ENCODE data around the gene S100G.

S100G gene

DNA sequence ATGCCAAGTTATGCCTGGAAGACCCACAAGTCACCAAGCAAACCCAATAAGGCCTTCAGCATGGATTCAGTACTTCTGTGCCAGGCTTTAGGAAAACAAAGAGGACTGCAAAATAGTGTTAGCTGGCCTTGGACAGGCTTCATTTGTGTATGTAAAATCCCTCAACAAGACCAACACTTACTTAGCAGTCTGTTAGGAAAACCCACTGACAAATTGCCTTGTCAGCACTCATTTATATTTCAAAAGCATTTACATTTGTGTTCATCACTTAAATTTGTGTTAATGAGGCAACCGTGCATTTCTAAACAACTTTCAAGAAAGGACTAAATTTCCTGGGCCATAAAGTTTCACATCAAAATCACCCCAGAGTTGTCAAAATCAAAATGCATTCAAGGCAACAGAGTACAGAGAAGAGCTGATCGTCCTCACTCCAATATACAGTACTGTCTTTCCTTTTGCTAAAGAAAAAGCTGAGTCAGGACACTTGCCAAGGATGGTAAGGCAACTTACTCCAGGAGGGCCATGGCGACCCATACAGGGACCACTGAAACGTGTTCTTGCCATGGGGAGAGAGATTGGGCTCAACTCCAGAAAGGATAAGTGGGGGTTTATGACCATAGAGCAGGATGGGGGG lies 1.6 kb downstream of the S100G start:
- DNase-seq, result no peak

DNA sequence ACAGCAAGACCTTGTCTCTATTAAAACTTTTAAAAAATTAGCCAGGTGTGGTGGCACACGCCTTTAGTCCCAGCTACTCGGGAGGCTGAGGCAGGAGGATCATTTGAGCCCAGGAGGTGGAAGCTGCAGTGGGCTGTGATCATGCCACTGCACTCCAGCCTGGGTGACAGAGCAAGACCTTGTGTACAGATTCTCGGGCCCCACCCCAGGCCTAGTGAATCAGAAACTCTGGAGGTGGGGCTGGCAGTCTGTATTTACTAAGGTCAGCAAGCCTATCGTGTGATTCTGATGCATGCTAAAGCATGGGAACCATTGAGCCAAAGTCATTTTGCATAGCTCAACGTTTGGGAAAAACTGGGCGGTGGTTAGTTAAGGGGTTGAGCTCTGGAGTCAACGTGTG lies 3.5 kb downstream of the S100G start:
- no peak for DNase-seq

DNA sequence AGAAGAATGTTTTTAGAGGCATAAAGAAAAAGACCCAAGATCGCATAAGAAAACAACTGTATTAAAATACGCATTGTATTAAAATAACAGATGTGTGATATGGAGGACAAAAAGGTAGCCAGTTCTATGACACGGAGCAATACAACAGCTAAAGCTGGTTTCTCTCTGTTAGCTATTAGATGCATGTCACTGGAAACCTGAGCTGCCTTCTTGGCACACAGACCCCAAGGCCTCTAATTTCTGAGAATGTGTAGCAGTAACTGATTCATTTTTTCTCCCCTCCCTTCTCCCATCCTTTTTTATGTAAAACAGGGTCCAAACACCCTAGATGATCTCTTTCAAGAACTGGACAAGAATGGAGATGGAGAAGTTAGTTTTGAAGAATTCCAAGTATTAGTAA lies 4.1 kb downstream of the S100G start:
- no peak for DNase-seq

DNA sequence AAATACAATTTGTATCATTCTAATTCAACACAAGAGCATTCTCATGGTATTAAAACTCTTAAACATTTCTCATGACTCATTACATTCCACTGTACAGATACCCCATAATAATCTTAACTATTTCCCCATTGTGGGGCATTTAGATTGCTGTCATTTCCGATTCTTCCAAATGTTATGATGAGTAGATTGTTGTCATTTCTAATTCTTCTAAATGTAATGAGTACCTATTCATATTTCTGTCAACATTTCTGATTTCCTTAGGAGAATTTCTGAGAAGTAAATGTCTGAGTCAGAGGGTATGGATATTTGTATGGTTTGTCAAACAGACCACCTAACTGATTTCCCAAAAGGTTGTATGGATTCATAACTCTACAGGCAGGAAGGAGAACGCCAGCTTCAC lies 8.3 kb downstream of the S100G start:
- no peak for DNase-seq

DNA sequence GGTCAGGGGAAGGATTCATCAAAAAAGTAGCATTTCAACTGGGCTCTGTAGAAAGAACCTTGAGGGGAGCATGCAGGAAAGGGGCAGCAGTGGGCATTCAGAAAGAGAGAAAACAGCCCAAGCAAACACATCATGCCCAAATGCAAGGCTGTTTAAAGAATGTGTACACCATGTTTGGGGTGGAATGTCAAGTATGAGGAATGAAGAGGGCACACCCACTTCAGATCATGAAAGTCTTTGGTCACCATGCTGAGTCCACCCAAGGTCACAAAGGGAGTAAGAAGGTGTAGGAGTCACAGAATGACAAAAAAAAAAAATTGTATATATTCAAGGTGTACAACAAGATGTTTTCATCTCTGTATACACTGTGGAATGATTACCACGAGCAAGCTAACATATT lies 9.4 kb downstream of the S100G start:
- no peak for DNase-seq

DNA sequence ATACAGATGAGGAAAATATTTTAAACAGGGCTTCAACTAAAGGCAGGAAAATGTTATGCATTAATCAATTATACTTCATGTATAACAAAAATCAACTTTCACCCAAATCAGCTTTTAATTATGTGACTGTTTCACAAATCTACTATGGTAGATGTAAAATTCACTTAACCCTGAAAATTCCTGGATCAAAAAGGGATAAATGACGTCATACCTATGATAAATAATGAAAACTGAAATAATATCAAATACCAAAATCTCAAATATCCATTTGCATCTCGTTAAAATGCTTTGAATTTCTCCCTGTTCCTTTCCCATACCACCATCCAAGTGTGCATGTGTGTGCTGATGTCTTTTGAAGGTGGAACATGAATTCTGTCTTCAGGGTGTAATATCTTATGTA lies 11.5 kb downstream of the S100G start:
- no peak for DNase-seq

DNA sequence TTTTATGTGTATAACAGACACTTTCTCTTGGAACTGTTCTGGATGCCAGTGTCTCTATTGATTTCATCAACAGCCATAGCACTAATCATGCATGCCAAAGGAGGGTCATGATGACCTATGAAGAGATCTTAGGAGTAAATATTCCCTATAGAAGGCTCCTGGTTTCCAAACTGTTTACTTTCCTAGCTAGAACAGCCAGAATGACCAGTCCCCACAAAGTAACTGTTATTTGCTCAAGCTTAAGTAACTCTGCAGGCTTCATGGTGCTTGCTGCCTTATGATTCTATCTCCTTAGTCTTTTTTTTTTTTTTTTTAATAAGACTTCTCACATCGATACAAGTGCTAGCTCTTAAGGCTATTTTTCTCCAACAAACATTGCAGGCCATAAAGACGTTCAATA lies 12.4 kb downstream of the S100G start:
- no peak for DNase-seq

DNA sequence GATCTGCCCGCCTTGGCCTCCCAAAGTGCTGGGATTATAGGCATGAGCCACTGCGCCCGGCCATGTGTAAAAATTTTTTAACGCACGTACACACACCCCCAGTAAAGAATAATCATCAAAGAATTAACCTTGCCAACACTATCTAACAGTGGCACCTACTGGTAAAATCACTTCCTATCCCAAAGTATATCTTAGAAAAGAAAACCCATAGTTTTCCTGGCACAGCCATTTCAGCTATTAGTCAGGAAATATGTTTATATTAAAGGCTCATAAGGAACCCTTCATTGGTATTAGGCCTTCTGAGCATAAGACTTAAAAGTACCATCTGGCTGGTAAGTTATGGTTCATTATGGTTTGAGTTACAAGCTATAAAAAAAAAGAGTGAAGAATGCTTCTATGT lies 14.1 kb downstream of the S100G start:
- no peak for DNase-seq

DNA sequence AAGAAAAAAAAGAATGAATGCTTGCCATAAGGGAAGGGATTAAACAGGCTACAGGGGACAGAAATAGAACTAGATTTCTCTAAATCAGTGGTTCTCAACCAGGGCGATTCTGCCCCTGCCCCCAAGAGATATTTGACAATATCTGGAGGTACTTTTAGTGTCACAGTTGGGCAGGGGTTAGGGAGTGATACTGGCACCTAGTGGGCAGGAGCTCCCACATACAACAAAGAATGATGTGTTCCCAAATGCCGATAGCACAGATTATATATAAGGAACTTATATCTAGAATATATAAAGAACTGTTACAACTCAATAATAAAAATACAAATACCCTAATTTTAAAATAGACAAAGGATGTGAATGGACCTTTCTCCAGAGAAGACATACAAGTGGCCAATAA lies 14.7 kb downstream of the S100G start:
- DNase-seq, result no peak

DNA sequence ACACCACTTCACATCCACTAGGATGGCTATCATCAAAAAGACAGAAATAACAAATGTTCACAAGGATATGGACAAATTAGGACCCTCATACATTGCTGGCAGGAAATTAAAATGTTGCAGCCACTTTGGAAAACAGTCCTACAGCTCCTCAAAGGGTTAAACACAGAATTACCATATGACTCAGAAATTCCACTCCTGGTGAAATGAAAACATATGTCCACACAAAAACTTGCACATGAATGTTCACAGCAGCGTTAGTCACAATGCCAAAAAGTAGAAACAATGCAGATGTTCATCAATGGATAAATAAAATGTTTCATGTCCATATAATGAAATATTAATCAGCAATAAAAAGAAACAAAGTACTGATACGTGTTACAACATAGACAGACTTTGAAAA lies 15.1 kb downstream of the S100G start:
- no peak for DNase-seq

DNA sequence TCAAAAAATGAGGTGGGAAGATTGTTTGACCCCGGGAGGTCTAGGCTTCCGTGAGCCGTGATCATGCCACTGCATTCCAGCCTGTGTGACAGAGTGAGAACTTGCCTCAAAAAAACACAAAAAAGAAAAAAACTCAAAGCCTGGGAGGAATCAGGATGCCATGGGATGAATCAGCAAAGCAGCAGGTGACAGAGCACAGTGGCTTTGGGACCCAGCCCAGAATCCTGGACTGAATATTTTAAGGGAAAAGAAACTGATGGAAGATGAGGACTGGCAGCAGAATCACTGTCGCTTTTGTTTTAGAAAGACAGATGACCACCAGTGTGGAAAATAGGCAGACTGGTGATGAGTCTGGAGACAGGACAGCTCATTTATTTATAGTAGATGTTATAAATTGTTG lies 16.6 kb downstream of the S100G start:
- no peak for DNase-seq

DNA sequence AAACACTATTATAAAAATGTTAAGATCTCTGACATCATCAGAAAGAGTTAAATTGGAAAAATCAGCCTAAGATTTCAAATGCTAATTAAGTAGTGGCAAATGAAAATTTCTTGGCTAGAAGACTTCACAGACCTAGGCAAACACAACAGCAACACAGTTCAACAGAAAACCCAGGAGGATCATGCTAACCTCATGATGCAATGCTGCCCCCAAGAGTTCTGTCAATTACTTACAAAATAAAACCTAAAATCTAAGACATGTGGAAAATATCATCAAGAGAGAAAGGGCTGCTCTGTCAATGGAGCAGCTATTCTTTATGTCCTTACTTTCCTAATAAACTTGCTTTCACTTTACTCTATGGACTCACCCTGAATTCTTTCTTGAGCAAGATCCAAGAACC lies 21.0 kb downstream of the S100G start:
- peak; percentile 26 to 32 (median 30) for DNase-seq

DNA sequence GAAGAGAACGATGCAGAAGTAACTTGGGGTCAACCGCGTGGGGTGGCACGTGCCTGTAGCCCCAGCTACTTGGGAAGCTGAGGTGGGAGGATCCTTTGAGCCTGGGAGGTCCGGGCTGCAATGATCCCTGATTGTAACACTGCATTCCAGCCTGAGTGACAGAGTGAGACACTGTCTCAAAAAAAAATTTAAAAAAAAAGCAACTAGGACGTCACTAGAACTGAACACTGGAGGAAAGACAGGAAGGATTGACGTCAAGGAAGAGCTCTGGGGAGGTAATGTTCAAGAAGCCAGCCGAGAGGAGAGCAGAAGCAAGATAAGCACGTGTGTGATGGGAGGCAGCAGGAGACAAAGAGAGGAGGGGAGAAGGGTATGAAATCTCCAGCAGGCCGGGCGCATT lies 28.7 kb downstream of the S100G start:
- DNase-seq, result no peak

DNA sequence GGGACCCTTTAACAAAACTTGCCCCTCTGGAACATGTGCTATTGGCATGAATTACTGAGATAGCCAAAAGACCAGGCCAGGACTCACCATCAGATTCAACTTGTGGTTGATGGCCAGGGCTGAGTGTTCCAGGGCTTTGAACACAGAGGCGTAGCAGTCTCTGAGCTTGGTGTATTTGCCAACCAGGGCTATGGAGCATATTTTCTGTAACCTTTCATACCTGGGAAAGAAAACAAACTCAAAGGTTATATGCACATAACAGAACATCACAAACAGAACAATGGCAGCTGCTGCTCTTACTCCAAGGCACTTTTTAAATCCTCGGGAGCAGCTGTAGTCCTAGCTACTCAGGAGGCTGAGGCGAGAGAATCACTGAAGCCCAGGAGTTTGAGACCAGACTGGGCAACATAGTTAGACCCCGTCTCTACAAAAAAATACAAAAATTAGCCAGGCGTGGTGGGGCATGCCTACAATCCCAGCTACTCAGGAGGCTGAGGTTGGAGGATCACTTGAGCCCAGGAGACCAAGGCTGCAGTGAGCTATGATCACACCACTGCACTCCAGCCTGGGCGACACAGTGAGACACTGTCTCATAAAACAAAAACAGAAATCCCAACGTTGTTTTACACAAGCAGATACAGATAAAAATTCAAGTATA lies 33.2 kb downstream of the S100G start:
- no peak for DNase-seq

DNA sequence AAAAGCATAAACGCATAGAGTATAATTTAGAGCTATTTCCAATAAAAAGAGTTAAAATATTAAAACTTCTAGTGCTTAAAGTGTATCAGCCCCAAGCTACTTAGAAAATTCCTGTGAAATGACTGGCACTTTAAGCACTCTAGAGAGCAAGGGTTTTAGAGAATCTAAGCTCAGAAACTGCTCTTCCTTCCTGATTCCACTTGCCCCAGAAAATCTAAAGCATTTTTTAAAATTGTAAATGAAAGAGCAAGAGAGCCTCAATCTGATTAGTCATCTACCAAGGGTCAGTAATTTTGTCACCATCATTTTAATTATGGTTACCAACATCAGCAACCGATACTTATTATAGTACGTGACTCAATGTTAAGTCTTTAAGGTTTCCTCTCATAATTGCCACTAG lies 37.6 kb downstream of the S100G start:
- DNase-seq, result no peak

DNA sequence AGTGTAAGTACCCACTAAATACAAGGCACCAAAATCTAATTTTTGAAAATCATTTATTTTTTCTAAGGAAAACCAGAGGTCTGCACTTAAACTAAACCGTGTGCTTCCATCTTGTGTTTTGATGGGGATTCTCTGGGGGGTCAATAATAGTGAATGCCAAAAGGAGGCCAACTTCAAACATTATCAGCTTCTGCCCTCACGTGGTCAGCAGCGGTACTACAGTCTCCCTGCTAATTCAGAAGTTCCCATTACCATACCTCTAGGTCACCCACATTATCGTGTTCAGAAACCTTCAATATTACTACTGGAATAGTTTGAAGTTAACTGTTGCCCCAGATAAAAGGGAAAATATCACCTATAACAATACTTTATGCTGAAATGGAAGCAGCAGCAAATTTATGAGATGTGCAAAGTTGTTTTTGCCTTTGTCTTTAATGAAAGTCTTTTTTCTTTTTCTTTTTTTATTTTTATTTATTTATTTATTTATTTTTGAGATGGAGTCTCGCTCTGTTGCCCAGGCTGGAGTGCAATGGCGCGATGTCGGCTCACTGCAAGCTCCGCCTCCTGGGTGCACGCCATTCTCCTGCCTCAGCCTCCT lies 45.2 kb downstream of the S100G start:
- peak; percentile 52 to 58 (median 52) for DNase-seq

DNA sequence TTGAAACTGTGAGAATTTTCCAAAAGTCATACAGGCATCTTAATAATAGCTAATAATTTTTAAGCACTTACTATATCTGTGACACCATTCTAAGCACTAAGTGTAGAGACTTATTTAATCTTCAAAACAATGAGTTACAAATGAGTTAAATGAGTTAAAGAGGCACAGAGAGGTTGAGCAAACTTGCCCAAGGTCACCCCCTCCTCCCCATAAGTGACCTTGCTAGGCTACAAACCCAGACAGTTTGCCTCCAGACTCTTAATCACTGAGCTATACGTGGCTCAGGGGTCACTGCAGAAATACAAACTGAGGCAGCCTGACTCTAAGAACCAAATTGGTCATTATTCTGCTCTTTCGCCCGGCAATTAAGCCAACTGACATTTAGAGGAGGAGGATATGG lies 47.0 kb downstream of the S100G start:
- DNase-seq, result no peak

DNA sequence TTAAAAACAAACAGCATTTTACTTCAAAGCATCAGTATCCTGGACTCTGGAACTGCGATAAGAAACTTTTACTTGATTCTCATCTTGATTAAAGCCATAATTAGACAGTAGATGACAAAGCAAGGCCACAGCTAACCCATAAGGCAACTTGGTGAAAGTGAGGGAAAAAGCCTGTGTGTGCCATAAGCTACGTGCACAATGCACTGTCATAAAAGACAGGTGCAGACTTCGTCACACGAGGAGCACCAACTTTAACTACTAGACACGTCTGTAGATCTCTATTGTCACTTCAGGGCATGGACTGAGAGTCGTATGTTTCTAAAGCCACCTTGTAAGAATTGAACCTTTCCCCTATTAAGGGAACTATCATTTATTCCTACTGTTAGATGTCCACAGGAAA lies 49.4 kb downstream of the S100G start:
- no peak for DNase-seq

DNA sequence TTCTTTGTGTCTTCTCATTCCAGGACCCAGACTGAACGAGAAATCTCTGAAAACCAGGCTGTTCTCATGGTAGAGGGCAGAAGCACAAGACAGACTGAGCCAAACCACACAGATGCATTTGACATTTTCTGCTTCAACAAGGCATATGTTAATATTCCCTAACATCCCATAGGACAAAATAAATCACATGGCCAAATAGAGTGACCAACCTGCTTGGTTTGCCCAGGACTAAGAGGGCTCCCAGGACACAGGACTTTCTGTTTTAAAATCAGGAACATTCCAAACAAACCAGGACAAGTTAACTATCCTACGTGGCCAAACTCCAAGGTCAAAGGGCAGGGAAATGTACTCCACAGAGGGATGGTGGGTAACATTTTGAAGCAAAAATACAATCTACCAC lies 50.8 kb downstream of the S100G start:
- no peak for DNase-seq

DNA sequence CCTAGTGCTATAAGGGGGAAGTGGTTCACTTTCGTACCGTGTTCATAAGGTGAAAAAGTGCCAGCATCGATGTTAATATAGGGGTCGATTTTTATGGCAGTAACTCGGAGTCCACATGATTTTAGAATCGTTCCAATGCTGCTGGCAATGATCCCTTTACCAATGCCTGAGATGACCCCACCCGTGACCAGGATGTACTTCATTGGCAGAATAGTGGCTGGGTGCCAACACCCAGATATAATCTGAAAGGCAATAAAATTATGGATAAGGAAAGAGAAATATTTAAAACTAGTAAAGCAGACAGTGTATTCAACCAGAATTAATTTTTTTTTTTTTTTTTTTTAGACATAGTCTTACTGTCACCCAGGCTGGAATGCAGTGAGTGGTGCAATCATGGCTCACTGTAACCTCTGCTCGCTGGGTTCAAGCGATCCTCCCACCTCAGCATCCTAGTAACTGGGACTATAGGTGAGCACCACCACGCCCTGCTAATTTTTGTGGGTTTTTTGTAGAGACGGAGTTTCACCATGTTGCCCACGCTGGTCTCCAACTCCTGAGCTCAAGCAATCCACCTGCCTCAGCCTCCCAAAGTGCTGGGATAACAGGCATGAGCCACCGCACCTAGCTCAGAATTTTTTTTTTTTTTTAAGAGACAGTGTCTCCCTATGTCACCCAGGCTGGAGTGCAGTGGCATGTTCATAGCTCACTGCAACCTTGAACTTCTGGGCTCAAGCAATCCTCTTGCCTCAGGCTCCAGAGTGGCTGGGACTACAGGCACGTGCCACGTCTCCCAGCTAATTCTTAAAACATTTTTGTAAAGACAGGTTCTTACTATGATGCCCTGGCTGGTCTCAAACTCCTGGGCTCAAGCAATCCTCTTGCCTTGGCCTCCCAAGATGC lies 53.0 kb downstream of the S100G start:
- DNase-seq, result no peak
